ENCODE measurements around the gene SPATA17. TPM values are rescaled to one million over a fixed set of nuclear protein-coding genes. Genes with fewer than 3 reads are reported as not detected.

The SPATA17 gene
- total RNA-seq, 1 donor from 2014 or later: 1.4 TPM

GRCh38 chr1:217891966-217892365 lies 260.8 kb downstream of the SPATA17 start:
- ATAC-seq (ENCODE audit: poor library complexity): no peak
- intact Hi-C loops (cut with DNase I): no loop called here
- no peak for DNase-seq

DNA sequence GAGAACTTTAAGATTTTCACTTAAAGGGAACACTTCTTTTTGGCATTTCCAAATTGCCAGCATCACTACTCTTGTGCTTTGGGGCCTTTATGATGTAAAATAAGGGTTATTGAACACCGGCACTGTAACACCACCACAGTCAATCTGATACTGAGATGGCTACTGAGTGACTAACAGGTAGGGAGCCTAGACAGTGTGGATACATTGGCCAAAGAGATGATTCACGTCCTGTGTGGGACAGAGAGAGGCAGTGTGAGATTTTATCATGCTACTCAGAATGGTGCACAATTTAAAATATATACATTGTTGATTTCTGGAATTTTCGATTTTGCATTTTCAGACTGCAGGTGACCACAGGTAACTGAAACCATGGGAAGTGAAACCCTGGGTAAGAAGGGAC lies 261.6 kb downstream of the SPATA17 start:
- no peak for DNase-seq

GRCh38 chr1:217895841-217896240 lies 264.7 kb downstream of the SPATA17 start:
- DNase-seq: no peak
- intact Hi-C loops (cut with DNase I): no loop called here
- ATAC-seq (ENCODE audit: poor library complexity): peak; percentile 84

More for the DNA sequence above, 261.6 kb downstream of the SPATA17 start:
- ATAC-seq (ENCODE audit: poor library complexity): no peak
- intact Hi-C loops (cut with DNase I): no loop called here

GRCh38 chr1:217896490-217896889 lies 265.3 kb downstream of the SPATA17 start:
- ATAC-seq (ENCODE audit: poor library complexity) (peak; percentile 59), DNase-seq (no peak)
- intact Hi-C loops (cut with DNase I): no loop called here

DNA sequence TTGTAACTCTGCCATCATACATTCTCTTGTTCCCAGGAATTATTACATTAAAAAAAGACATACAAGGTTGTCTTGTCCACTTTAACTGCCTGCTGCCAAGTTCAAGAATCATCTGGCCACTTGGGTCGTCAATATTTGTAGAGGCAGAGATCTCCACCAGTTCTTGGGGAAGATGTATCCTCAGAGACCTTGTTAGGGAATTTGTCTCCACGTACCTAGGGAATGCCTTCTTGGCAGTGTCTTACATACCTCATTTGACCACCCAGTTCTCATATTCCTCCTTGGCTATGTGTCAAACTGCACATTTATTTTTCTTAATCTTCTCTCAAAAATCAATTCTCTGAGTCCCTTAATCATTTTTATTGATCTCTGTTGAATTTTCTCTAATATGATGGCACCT lies 266.0 kb downstream of the SPATA17 start:
- DNase-seq (no peak), ATAC-seq (ENCODE audit: poor library complexity) (no peak)
- intact Hi-C loops (cut with DNase I): no loop called here

DNA sequence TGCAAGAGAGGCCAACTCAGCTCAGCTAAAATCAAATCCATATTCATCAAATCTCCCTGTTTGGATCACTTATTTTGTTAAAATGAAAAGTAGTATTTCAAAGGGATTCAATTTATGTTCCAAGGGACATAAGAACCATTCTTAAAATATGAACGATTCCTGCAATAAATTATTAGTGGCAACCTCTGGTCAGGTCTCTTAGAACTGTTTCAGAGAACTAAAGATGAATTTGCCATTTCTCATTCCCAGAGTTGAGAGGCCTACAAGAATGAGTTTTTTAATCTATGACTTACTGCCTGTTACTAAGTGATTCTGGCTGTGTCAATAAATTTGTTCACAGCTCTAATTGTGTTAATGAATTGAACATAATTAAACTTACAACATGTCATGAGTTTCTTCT lies 268.5 kb downstream of the SPATA17 start:
- intact Hi-C loops (cut with DNase I): no loop called here

GRCh38 chr1:217907504-217907903 lies 276.4 kb downstream of the SPATA17 start:
- intact Hi-C loops (cut with DNase I): no loop called here
- no peak for DNase-seq
- ATAC-seq (ENCODE audit: poor library complexity): no peak

More for the DNA sequence above, 268.5 kb downstream of the SPATA17 start:
- no peak for DNase-seq
- ATAC-seq (ENCODE audit: poor library complexity): no peak

DNA sequence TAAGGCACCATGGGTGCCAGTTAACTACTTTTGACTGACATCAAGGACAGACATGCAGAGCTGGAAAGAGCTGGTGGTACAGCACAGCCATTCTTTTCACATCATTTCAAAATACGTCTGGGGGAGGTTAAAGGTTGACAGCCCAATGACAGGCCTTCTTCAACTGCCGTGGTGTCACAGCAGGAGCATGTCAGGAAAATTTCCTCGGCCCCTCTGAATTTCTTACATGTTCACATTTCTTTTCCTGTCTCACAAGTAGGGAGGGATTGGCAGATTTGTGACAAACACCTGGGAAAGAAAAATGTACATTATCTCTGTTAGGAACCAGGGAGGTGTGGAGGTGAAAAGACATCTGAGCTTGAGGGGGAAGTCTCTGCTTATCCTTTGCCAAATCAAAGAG lies 279.1 kb downstream of the SPATA17 start:
- ATAC-seq (ENCODE audit: poor library complexity) (no peak), DNase-seq (no peak)
- intact Hi-C loops (cut with DNase I): no loop called here

DNA sequence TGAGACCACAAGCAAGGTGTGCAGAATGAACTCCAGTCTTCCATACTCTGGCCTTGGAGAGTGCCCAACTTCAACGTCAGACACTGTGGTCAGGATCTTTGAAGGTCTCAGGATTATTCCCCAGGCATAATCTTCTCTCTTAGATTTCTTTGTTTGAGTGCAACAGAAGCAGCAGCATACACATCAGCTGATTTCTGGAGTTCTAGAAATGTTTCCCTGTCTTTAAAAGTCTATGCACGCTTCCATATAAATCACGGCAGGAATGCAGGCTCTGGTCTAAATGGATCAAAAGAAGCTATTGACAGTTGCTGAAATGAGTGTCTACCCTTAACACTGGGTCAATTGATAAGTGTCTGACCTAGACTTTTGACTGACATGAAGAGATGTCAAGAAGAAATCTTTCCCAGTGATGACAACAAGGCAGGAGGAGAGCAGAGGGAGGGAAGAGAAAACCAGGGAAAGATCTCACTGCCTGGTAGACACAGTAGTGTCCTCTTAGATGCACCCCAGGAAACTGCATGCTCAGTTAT lies 279.7 kb downstream of the SPATA17 start:
- DNase-seq (no peak), ATAC-seq (ENCODE audit: poor library complexity) (no peak)
- intact Hi-C loops (cut with DNase I): no loop called here

- DNase-seq (no peak), ATAC-seq (ENCODE audit: poor library complexity) (no peak)
- intact Hi-C loops (cut with DNase I): no loop called here
Measured at GRCh38 chr1:217911908-217912307, 280.8 kb downstream of the SPATA17 start.

DNA sequence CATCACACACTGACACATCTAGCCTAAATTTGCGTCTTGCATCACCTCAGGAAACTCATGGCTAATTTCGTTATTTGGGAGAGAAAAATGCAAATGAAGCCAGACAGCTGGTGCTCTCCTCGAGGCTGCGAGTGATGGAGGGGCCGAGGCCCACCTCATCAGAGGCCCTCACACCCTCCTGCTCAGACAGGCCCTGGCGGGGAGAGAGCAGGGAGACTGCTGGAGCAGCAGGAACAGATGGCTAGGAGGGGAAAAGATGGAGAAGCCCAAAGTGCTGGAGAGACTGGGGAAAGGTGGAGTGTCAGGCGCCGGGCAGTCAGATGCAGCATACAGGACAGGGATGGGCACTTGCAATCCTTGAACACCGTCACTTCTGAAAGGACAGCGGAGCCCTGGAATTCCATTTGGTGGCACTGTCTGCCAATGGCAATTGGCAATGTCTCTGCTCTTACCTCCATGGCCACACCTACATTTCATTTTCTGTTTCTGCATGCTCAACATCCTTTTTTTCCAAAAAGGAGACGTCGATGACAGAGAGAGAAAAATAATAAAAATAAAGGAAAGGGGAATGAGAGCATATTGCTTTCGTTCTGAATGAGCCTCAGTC lies 286.2 kb downstream of the SPATA17 start:
- ATAC-seq (ENCODE audit: poor library complexity): no peak
- DNase-seq: no peak
- intact Hi-C loops (cut with DNase I): no loop called here

GRCh38 chr1:217919683-217920388 lies 288.7 kb downstream of the SPATA17 start:
- DNase-seq (no peak), ATAC-seq (ENCODE audit: poor library complexity) (peak; percentile 15)
- intact Hi-C loops (cut with DNase I): no loop called here

Other genes with a start within 250 kb of the SPATA17 start
- 7.1 TPM for gene GPATCH2, start 254 bp upstream of the SPATA17 start, total RNA-seq

All from Right ventricle myocardium superior (tissue), 1 donor.